ENCODE results near the gene TSPAN9.

- TF ChIP-seq GATA2 (IDR thresholded peaks at IDR 0.05; ENCODE audit: low read depth, low read length) (no peak), GATA3 (IDR thresholded peaks at IDR 0.05; ENCODE audit: low read depth, low read length) (no peak)
Measured at GRCh38 chr12:3117591-3118015, 40.4 kb downstream of the TSPAN9 start.

Data from SH-SY5Y (cell line).